ENCODE data around the gene LRRC8D. TPM values are rescaled to one million over a fixed set of nuclear protein-coding genes. Genes with fewer than 3 reads are reported as not detected.

The LRRC8D gene
- 32.9 to 41.9 TPM (median 41.2 TPM) in 5 replicates for total RNA-seq (2022; extraction: Qiagen RNA extraction)

GRCh38 chr1:89820422-89821321, at the start of gene LRRC8D:
Gene LRRC8D (plus strand): TSS chr1:89821032. CDS start chr1:89933069, 112,037 bp downstream.

Other genes with a start within 250 kb of the LRRC8D start
- 12.2 to 16.9 TPM (median 14.8 TPM) in 5 replicates for gene LRRC8C, start 187.9 kb upstream of the LRRC8D start, total RNA-seq (2022; extraction: Qiagen RNA extraction)
- 19.1 to 24.2 TPM (median 19.4 TPM) in 5 replicates for gene ZNF326, start 174.1 kb downstream of the LRRC8D start, total RNA-seq (2022; extraction: Qiagen RNA extraction)

Measured in A549 treated with CORT108297 at 1 μM for 4 hours (cell line).